Spleen (tissue), 11 donors: ENCODE results near the gene SLC5A5. TPM values are rescaled to one million over a fixed set of nuclear protein-coding genes. Genes with fewer than 3 reads are reported as not detected.

Source experiments
- DNase-seq: peaks from one replicate; pipeline ENCODE4 v3.0.0-alpha.2; 2020
- H3K27ac ChIP-seq, 8 donors: fragments of 200-600 bp; sonication (generic) in 7 of 8; 1 replicate in 4 of 8; 2 replicates in 4 of 8; pipeline versions ENCODE4 v1.5.0 to v1.8.0; 2016 to 2021; ENCODE audit warnings: inconsistent platforms in 4 of 8, mild to moderate bottlenecking in 4 of 8, moderate library complexity in 1 of 8
- H3K27me3 ChIP-seq, 7 donors: fragments of 200-600 bp; sonication (generic) in 6 of 7; replicated peaks in 1 of 7; 1 replicate in 4 of 7; 2 replicates in 3 of 7; pipeline versions ENCODE4 v1.5.0 to v1.8.0; 2016 to 2021; ENCODE audit warnings: inconsistent platforms in 3 of 7, mild to moderate bottlenecking in 1 of 7
- H3K36me3 ChIP-seq, 6 donors: fragments of 200-600 bp; sonication (generic) in 5 of 6; 1 replicate in 4 of 6; 2 replicates in 2 of 6; pipeline versions ENCODE4 v1.5.0 to v1.8.0; 2016 to 2021; ENCODE audit warnings: inconsistent platforms in 2 of 6
- H3K4me1 ChIP-seq, 6 donors: fragments of 200-600 bp; sonication (generic) in 5 of 6; 1 replicate in 3 of 6; 2 replicates in 3 of 6; pipeline versions ENCODE4 v1.5.0 to v1.8.0; 2016 to 2021; ENCODE audit warnings: inconsistent platforms in 3 of 6
- H3K4me3 ChIP-seq, 8 donors: fragments of 200-600 bp; sonication (generic) in 7 of 8; 1 replicate in 4 of 8; 2 replicates in 4 of 8; pipeline versions ENCODE4 v1.5.0 to v1.8.0; 2016 to 2021; ENCODE audit warnings: inconsistent platforms in 4 of 8, mild to moderate bottlenecking in 4 of 8, moderate library complexity in 2 of 8
- H3K9me3 ChIP-seq, 8 donors: fragments of 200-600 bp; sonication (generic) in 7 of 8; 1 replicate in 4 of 8; 2 replicates in 4 of 8; pipeline versions ENCODE4 v1.5.0 to v1.8.0; 2016 to 2021; ENCODE audit warnings: inconsistent platforms in 4 of 8
- POLR2A ChIP-seq, 3 donors: fragments of 450-650 bp; IDR thresholded peaks; one replicate each; pipeline ENCODE4 v1.5.1; 2017; ENCODE audit warnings: antibody characterized with exemption in 3 of 3, mild to moderate bottlenecking in 1 of 3
- POLR2AphosphoS5 ChIP-seq, 3 donors: sonication (generic); formaldehyde crosslinking; IDR thresholded peaks; one replicate each; pipeline ENCODE4 v1.5.1; 2017; ENCODE audit warnings: antibody characterized with exemption in 3 of 3
- WGBS, 5 donors: extraction: QIAGEN DNeasy Blood & Tissue Kit in 3 of 5; methylation state at CpG; one replicate each; pipeline versions ENCODE4 v1.1.5 to v1.1.7; 2013 to 2018; 5-methylcytosine and 5-hydroxymethylcytosine counted together
- intact Hi-C: fragments of 100-400 bp; cut with DNase I; formaldehyde crosslinking; loops from one replicate; pipeline ENCODE4 v1.15.0; 2023; ENCODE audit warnings: low total_unique reads
- polyA plus RNA-seq, 3 donors: library from polyadenylated mRNA; stranded (reverse); fragments of 200-250 nt; gene quantifications; one replicate each; pipeline ENCODE4 v1.2.1, GENCODE V29; 2013
- total RNA-seq, 7 donors: library from RNA; depleted of rRNA in 3 of 7; stranded (reverse); fragments of >200 nt in 3 of 7; fragmentation: NEBNext Ultra II Directional in 4 of 7; extraction: Animal tissue kit (Norgen Biotek cat#: 25700) in 4 of 7; gene quantifications; one replicate each; pipeline versions ENCODE4 v1.1.0 to v1.2.1, GENCODE V29; 2016 to 2021
- TF ChIP-seq, protein P1 (sequence below), 11 experiments: fragments of 200-600 bp in 7 of 11; fragments of 450-650 bp in 4 of 11; sonication (generic) in 4 of 11; IDR thresholded peaks in 8 of 11; conservative IDR thresholded peaks in 3 of 11; 1 replicate in 7 of 11; 2 replicates in 4 of 11; pipeline versions ENCODE4 v1.4.0 to v1.8.0; 2016 to 2021; ENCODE audit warnings: antibody characterized with exemption in 11 of 11, inconsistent platforms in 4 of 11, mild to moderate bottlenecking in 1 of 11
- donor health status: healthy with polysubstance abuse.
- donor health status: DM: no; HTN: no; CAD: no; lungs with moderate emphysema.
- donor health status: DM: no; HTN: no; CAD: no.
- donor health status: Bipolar disorder and iron deficiency.
- donor health status: healthy.
- donor health status: DM: no; HTN: no; CAD: no.
- donor health status: DM: yes; HTN: yes; CAD: no.

The SLC5A5 gene
- total and polyA plus RNA-seq, 10 donors: 0.19 to 0.52 (median 0.31) TPM; not detected in 2

- 90 to 94% (median 91%) methylated on average over 22 to 27 of the region's 27 CpGs for WGBS, 5 donors
- Histone ChIP-seq H3K27ac (peak overlapping the region in 1 of 8 donors; percentile 35), H3K4me3 (no peak overlapping the region), H3K36me3 (peaks cover 7 to 100% (median 99%) of the 10 kb centered on the region in 6 donors), H3K27me3 (no peaks in the 10 kb centered on the region), H3K9me3 (no peaks in the 10 kb centered on the region), H3K4me1 (peaks cover 0 to 27% (median 0%) of the 10 kb centered on the region in 6 donors)
- intact Hi-C loops: no loop called here
- TF ChIP-seq POLR2AphosphoS5 (IDR thresholded peaks at IDR 0.05): peak in 1 of 3 donors; percentile 56
- no peak for TF ChIP-seq POLR2A (IDR thresholded peaks at IDR 0.05)
- DNase-seq: no peak
These were observed 37.2 kb upstream of the SLC5A5 start for GRCh38 chr19:17834350-17835181.

DNA sequence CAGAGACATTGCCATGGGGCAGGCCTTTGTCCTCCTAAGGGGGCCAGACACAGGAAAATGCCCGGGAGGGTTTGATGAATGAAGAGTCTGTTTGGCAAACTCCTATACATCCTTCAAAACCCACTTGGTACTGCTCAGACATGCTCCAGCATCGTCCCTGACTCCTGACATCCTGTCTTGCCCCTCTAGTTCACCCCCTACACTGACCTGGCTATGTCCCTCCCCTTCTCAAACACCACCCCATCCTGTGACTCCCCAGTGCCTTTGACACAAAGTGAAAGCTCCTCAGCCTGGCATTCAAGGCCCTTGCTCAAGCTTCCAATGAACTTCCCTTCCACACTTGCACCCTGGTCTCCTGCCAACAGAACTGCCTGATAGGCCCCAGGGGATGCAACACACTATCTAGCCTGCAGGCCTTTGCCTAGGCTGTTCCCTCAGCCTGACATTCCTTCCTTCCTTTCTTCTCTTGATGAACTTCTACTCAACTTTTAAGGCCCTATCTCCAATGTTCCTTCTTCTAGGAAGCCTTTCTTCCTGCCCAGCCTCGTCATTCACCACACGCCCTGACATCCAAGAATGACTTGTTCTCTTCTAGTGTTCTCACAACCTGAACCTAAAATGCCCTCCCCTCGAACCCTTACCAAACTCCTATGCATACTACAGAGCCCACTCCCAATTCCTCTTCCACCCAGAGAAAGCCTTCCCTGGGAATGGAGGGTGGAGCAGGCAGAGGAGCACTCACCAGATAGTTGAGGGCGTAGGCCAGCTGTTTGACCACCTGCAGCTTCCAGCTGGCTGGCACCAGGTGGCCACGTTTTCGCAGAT lies 36.4 kb upstream of the SLC5A5 start:
- DNase-seq: no peak
- WGBS, 5 donors: 82 to 91% (median 89%) methylated on average over 8 of the region's 8 CpGs
- peak overlapping the region in 1 of 8 donors; percentile 35 for H3K27ac ChIP-seq
- no peaks in the 10 kb centered on the region for H3K27me3 ChIP-seq
- peaks cover 4 to 100% (median 99%) of the 10 kb centered on the region in 6 donors for H3K36me3 ChIP-seq
- peaks cover 0 to 18% (median 0%) of the 10 kb centered on the region in 6 donors for H3K4me1 ChIP-seq
- intact Hi-C loops: no loop called here
- TF ChIP-seq POLR2A (IDR thresholded peaks at IDR 0.05) (no peak), POLR2AphosphoS5 (IDR thresholded peaks at IDR 0.05) (no peak)
- TF ChIP-seq, protein P1, sequence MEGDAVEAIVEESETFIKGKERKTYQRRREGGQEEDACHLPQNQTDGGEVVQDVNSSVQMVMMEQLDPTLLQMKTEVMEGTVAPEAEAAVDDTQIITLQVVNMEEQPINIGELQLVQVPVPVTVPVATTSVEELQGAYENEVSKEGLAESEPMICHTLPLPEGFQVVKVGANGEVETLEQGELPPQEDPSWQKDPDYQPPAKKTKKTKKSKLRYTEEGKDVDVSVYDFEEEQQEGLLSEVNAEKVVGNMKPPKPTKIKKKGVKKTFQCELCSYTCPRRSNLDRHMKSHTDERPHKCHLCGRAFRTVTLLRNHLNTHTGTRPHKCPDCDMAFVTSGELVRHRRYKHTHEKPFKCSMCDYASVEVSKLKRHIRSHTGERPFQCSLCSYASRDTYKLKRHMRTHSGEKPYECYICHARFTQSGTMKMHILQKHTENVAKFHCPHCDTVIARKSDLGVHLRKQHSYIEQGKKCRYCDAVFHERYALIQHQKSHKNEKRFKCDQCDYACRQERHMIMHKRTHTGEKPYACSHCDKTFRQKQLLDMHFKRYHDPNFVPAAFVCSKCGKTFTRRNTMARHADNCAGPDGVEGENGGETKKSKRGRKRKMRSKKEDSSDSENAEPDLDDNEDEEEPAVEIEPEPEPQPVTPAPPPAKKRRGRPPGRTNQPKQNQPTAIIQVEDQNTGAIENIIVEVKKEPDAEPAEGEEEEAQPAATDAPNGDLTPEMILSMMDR (IDR thresholded peaks at IDR 0.05 in 8 of 11, conservative IDR thresholded peaks at IDR 0.05 in 3 of 11): no peak
- no peaks in the 10 kb centered on the region for H3K9me3 ChIP-seq
- no peak overlapping the region for H3K4me3 ChIP-seq

DNA sequence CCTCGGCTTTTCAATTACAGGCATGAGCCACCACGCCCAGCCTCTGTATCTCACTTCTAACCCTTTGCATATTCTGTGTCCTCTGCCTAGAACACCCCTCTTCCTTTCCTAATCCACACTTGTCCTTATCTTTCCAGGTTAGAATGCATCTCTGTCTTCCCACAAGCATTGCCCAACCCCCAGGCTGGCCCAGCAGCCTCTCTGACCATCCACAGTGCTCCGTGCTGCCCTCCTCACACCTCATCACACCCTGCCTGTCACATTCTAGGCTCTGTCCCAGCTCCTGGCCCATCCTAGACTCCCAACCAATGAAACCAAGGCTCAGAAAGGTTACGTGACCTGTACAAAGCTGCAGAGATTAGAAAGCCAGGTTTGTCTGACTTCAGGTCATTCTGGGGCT lies 35.2 kb upstream of the SLC5A5 start:
- TF ChIP-seq POLR2A (IDR thresholded peaks at IDR 0.05): no peak
- TF ChIP-seq, protein P1 (IDR thresholded peaks at IDR 0.05 in 8 of 11, conservative IDR thresholded peaks at IDR 0.05 in 3 of 11): no peak
- no peak for TF ChIP-seq POLR2AphosphoS5 (IDR thresholded peaks at IDR 0.05)
- intact Hi-C loops: no loop called here

GRCh38 chr19:17837972-17838371 lies 33.8 kb upstream of the SLC5A5 start:
- Histone ChIP-seq H3K9me3 (no peaks in the 10 kb centered on the region), H3K4me1 (peaks cover 0 to 33% (median 5%) of the 10 kb centered on the region in 6 donors), H3K27ac (no peak overlapping the region), H3K36me3 (peaks cover 8 to 100% (median 99%) of the 10 kb centered on the region in 6 donors), H3K4me3 (no peak overlapping the region), H3K27me3 (no peaks in the 10 kb centered on the region)
- no peak for DNase-seq
- WGBS, 5 donors: 92 to 98% (median 97%) methylated on average over 7 of the region's 7 CpGs
- intact Hi-C loops: no loop called here
- no peak for TF ChIP-seq POLR2AphosphoS5 (IDR thresholded peaks at IDR 0.05)
- TF ChIP-seq, protein P1 (IDR thresholded peaks at IDR 0.05 in 8 of 11, conservative IDR thresholded peaks at IDR 0.05 in 3 of 11): no peak
- TF ChIP-seq POLR2A (IDR thresholded peaks at IDR 0.05): no peak

More for the DNA sequence above, 35.2 kb upstream of the SLC5A5 start:
- Histone ChIP-seq H3K4me3 (no peak overlapping the region), H3K9me3 (no peaks in the 10 kb centered on the region), H3K36me3 (peaks cover 8 to 100% (median 100%) of the 10 kb centered on the region in 6 donors), H3K4me1 (peaks cover 0 to 18% (median 0%) of the 10 kb centered on the region in 6 donors), H3K27me3 (no peaks in the 10 kb centered on the region), H3K27ac (no peak overlapping the region)
- DNase-seq: no peak
- 87 to 98% (median 94%) methylated on average over 4 of the region's 4 CpGs for WGBS, 5 donors
